HG03097 (cell line): ENCODE measurements around the gene HIBCH.
A peak's percentile ranks its signal among the peaks of the same experiment; 100 is the strongest.
"Not testable (repeated sequence)": the region's sequence is repeated elsewhere in the genome, so short reads cannot be mapped to it uniquely, and the experiment has no call there.

Experiments used
- ATAC-seq: cut with Tn5 transposase; IDR thresholded peaks from one replicate; pipeline ENCODE4 v1.9.1; 2021; ENCODE audit not compliant: unreplicated experiment, low FRiP score

HIBCH gene

DNA sequence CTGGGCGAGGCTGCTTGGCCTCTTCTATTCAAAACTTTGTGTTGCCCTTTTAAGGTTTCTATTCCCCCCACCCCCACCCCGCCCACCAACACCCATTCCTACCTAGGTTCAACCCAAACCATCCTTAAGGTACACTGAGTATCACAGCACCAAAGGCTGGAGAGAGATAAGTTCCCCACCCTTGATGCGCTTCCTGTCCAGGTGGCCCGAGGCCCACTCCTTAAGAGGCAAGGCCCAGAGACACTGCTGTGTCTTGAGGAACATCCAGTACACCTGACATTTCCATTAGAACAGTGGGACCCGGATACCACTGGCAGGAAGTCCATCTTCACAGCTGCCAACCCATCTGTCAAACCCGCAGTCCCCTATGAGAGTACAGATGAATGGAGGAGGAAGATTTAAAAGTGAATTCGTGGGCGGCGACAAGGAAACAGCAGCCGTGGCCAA lies 23.5 kb upstream of the HIBCH start:
- peak; percentile 36 for ATAC-seq

DNA sequence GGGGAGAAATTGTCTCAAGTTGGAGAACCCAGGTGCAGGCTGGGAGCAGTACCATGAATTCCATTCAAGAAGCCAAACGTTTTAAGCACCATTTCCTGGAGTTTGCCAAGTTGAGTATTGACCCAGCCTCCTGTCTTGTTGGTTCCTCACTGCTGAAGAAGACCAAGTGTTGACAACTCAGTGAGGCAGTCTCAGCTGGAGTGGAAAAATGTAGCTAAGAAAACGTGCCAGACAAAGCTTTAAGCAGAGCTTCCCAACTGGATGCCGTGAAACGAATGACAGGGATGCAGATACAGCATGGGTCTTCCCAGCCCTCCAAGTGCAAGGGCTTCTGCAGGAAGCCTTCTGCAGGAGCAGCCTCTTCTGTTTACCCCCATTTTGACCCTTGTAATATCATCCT lies 23.0 kb upstream of the HIBCH start:
- ATAC-seq = no peak

DNA sequence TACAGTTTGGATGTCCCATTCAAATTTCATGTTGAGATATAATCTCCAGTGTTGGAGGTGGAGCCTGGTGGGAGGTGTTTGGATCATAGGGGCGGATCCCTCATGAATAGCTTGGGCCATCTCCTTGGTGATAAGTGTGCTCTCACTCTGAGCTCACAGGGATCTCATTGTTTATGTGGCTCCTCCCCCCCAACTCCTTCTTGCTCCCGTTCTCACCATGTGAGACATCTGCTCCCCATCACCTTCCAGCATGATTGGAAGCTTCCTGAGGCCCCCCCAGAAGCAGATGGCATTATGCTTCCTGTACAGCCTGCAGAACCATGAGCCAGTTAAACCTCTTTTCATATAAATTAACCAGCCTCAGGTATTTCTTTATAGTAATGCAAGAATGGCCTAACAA lies 20.7 kb upstream of the HIBCH start:
- ATAC-seq = no peak

DNA sequence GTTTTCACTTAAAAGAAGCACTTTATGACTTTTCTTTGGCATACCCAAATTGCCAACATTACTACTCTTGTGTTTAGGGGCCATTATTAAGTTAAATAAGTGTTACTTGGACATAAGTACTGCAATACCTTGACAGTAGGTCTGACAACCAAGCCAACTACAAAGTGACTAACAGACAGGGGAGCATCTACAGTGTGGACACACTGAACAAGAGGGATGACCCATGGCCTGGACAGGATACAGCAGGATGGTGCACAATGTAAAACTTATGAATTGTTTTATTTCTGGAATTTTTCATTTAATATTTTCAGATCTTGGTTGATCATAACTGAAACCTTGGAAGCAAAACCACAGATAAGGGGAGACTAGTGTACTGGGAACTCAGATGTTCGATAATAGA lies 19.8 kb upstream of the HIBCH start:
- ATAC-seq = no peak

DNA sequence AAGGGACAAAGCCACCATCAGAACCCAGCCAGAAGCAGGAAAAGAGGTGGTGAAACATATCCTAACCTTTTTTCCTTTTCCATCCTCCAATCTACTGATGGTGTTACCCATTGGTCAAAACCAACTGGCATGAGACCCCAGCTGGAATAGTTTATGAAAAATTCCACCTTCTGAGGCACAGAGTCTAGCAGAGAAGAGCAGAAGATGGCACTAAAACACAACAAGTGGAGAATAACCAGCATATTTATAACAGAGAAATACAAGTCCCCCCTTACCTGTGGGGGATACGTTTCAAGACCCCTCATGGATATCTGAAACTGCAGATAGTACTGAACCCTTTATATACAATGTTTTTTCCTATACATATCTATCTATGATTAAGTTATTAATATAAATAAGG lies 18.8 kb upstream of the HIBCH start:
- ATAC-seq = no peak

DNA sequence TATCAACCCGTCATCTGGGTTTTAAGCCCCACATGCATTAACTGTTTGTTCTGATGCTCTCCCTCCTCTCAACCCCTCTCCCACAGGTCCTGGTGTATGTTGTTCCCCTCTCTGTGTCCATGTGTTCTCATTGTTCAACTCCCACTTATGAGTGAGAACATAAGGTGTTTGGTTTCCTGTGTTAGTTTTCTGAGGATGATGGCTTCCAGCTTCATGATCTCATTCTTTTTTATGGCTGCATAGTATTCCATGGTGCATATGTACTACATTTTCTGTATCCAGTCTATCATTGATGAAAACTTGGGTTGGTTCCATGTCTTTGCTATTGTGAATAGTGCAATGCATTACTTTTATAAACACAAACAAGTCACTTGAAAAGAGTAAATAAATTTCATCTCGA lies 16.8 kb upstream of the HIBCH start:
- no peak for ATAC-seq

DNA sequence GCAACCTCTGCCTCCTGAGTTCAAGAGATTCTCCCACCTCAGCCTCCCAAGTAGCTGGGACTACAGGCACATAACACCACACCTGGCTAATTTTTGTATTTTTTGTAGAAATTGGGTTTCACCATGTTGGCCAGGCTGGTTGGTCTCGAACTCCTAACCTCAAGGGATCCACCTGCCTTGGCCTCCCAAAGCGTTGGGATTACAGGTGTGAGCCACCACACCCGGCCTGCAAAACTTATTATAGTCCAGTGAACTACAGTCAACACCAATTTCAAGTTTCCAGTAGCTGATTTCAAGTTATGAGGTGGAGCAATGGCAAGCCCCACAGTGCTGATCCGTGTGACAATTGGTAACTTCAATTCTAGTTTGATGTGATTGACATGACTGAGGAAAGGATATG lies 16.0 kb upstream of the HIBCH start:
- ATAC-seq = not testable (repeated sequence)

DNA sequence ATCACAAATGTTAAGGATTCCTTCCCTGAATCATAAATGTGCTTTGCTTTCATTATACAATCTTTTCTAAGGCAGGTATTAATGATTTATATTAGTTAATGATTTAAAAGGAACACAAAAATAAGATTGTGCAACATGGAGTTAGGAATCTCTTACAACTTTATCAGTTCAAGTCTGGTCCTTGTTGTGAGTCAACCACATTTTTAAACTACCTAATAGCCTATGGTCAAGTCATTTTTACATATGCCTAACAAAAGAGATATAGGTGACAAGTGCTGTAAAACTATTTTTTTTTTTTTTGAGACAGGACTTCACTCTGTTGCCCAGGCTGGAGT lies 15.6 kb upstream of the HIBCH start:
- no peak for ATAC-seq

DNA sequence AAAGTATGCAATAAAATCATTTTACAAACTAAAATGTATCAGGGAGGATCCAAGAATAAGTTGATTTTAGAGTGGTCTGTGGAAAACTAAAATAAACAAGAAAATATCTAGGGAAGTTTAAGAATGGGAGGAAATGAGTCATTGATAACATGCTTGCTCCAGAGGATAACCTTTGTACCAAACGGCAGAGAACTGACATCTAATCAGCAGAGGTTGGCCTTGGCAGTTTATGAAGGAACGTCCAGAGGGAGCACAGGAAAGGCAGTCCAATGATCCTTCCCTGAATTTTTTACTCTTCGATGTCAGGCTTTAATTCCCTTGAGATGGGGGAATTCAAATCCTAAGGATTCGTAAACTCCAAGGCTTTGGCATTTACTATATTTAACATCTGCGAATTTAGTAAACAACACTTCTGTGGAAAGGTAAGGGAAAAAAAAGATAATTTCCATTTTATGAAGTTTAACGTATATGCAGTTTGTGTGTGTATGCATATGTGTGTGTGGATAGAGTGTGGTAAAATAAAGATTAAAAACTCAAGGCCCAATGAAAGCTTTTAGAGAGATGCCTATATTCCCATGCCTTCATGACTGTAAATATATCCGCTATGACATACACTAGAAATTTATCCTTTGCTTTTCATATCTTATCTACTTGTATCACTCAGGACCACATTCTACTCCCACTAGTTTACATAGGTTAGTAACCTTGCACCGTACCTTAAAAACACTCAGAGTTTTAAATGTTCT lies 15.0 kb upstream of the HIBCH start:
- no peak for ATAC-seq

DNA sequence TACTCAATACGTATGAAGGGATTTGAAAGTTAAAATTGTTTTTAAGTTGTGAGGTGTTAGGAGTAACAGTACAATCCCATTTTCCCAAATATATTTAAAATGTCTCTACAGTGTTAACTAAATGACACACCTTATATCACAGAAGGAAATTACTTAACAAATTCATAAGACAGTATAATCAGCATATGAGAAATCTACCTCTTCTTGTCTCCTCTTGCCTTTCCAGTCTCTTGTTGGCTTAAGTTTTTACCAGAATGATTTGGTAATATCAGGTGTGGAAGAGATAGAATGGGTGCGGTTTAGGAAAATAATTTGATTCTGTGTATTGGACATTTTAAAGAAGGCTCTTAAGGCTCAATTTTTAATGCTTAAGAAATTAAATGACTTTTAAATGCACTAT lies 14.3 kb upstream of the HIBCH start:
- ATAC-seq = no peak

DNA sequence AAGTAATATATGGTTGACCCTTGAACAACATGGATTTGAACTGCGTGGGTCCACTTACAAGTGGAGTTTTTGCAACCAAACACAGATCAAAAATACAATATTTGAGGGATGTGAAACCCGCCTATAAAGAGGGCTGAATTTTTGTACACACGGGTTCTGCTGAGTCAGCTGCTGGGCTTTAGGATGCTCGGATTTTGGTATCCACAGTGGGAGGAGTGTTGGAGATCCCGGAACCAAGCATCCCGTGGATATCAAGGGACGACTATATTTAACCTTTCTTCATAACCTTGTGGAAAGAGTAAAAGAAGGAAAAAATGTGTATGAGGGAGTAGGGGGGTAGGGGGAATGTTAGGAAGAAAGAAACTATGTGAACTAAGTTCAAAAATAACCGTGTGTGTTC lies 13.8 kb upstream of the HIBCH start:
- no peak for ATAC-seq

DNA sequence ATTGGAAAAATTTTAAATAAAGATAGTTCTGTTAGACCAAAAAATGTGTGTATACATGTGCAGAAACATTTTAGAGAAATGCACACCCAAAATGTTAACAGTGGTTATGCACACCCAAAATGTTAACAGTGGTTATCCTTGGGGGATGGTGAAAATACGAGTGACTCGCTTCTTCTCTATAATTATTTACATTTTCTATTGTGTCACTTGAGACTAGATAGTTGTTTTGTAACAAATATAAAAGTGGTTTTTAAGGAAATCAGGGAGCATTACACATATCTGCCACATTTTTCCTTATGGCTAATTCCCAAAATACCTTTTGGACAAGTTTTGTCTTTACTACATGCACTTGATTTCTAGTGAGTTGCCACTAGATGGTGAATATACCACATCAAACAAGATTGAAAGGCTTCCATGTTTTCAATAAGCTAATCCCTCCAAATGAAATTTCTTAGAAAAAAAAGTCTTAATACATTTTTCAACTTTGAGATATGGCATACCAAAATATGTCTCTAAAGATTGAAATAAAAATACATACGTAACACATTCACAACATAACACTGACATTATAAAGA lies 9.0 kb upstream of the HIBCH start:
- no peak for ATAC-seq

DNA sequence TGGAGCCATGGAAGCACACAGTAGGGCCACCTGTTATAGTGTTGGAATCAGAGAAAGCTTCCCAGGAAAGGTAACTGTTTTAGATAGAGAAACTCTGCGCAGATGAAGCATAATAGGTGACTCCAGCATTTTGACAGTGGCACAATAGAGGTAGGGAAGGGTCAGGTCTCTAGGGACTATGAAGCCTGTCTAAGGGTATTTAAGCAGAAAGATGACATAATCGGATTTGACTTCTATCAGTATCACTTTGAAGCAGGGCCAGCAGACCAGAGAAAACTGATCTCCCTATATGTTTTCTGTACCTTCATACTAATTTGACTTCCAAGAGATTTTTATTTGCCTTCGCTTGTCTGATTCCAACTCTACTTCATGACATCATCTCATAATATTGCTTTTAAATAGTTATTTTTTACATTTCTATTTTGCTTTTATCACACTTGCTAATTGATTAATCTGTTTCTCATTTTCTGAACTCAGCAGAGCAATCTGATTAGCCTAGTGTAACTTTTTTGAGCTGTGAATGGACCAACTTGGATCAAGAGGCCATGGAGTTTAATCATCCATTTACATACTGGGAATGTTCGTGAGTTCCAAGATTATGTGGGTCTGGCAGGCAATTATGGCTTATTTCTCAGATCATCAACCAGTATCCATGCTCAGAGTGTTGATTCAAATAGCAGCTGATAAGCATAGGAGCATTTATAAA lies 8.4 kb upstream of the HIBCH start:
- ATAC-seq = no peak

DNA sequence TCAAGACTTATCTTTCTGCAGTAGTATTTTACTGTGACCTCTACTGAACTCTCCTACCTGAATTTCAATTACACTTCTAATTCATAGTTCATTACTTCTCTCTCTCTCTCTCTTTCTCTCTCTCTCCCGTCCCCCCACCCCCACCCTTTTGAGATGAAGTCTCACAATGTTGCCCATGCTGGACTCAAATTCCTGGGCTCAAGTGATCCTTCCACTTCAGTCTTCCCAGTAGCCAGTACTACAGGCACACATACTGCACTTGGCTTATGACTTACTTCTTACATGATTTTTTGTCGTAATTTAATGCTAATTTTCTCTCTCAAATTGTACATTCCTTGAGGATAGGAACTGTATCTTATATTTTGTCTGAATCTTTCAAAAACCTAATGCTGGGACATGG lies 6.0 kb upstream of the HIBCH start:
- ATAC-seq = no peak

DNA sequence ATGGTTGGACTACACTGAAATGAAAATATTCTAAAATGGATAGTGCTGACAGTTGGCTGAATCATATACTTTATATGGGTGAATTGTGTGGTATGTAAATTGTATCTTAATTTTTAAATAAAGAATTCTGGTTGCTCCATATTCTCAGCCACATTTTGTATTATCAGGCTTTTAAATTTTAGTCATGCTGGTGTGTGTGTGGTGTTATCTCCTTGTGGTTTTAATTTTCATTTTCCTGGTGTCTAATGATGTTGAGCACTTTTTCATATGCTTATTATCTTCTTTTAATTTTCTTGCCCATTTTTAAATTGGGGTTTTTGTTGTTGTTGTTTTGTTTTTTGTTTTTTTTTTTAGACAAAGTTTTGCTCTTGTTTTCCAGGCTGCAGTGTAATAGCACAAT lies 3.8 kb upstream of the HIBCH start:
- ATAC-seq = no peak

DNA sequence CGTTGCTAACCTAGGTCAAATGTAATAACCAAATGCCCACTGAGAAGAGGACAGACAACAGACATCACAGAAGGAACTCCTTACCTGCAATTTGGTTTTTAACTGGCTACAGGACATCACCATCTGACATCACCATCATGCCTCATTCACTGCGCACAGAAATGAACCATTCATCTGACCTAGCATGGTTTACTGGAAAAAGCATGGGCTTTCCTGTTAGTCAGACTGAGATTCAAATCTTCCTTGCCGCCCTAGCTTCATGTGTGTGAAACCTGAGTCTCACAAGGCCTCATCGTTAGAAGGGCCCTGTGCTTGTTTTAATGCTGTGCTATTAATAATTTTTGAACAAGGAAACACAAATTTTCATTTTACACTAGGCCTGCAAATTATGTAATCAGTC lies 1.1 kb upstream of the HIBCH start:
- ATAC-seq = no peak

DNA sequence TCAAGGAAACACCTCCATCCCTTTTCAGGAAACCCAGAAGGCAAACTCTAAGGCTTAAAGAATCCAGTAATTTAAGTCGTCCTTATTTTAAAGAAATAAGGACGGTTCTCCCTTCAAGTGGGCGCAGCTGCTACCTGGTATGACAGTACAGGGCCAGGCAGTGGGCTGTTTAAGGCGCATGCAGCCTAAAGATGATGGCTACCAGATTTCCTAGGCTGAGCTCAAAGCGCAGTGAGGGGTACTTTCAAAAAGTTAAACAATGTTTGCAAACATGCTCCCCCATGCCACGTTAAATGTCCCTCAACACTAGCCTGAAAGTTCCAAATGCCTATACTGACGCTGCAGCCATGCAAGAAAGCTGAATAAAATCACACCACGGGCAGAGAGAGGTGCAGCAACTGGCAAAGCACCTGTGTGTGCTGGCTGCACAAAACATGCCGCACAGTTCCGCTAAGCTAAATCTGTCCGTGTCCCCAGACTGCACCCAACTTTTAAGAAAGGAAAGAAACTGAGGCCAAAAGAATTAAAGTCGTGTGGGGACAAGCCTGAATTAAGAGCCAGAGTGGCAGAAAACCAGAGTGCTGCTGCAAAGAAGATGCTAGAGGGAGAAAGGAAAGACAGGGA lies 583 bp downstream of the HIBCH start:
- peak; percentile 25 for ATAC-seq

DNA sequence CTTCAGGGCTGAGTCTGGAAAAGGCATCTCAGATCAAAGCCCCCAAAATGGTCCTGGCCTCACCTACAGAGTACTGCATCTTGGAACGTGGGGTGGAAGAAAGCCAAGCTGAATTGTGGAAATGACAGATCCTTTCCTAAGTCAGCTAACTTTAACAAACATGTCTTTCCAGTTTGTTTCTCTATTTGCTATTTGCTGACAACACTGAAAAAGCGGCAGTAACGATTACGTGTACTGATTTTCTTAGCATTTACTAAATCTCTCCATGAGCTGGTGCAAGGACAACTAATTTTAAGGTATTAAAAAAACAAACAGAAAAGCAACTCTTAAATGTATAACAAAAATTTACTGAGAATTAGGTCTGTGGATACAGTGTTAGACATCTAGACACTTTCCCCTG lies 1.1 kb downstream of the HIBCH start:
- no peak for ATAC-seq

DNA sequence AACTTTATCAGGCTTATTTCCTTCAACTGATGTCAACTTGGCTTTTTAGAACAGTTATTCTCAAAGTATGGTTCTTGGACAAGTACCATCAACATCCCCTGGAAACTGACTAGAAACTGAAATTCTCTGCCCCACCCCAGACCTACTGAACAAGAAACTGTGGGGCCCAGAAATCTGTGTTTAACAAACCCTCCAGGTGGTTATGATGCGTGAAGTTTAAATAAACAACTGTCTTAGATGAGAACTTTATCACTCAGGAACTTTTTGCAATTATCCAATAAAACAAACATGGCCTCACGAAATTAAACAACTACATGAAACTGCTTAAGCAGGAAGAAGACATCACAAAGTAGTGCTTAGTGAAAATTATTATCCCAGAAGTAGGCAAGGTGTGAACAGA lies 4.4 kb downstream of the HIBCH start:
- no peak for ATAC-seq

DNA sequence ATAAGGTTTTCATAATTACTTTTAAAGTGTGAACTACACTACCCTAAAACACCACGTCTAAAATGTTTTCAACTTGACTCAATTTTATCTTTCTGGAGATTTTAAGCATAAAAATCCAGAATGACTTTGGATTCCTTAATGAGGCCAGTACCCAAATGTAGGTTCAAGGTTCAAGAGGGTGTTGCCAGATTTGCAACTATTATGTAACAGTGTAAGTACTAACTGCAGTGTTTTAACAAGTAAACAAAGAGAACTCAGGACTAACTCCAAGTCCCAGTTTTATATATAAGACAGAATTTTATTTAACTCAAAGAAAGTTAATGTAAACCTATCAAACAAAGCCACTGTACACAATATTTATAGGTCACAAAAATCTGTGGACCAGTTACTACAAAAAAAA lies 5.7 kb downstream of the HIBCH start:
- no peak for ATAC-seq

DNA sequence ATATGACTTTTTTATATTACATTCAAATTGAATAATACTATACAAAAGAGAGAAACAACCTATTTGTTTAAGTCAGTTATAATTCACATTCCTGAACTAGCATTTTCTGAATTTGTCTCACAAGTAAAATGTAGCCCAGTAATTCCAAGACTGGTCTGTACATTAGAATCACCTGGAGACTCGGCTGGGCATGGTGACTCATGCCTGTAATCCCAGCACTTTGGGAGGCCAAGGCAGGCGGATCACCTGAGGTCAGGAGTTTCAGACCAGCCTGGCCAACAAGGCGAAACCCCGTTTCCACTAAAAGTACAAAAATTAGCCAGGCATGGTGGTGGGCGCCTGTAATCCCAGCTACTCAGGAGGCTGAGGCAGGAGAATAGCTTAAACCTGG lies 7.0 kb downstream of the HIBCH start:
- ATAC-seq = not testable (repeated sequence)
